HepG2 (cell line): ENCODE data around the gene PLEKHG4.
A peak's percentile ranks its signal among the peaks of the same experiment; 100 is the strongest.

ENCODE experiments used
- EZH2 ChIP-seq: conservative IDR thresholded peaks from 2 replicates; pipeline ENCODE4 v1.6.1; 2012; ENCODE audit warnings: mild to moderate bottlenecking, low read depth, low read length, moderate library complexity
- MED8 ChIP-seq: sonication (generic); formaldehyde crosslinking; IDR thresholded peaks from 2 replicates; pipeline ENCODE4 v1.8.1; 2023; ENCODE audit warnings: mild to moderate bottlenecking, missing genetic modification reagents; ENCODE audit not compliant: insufficient replicate concordance
- POLR2AphosphoS5 ChIP-seq: IDR thresholded peaks from 2 replicates; pipeline ENCODE4 v1.6.1; 2012; ENCODE audit warnings: low read depth, low read length
- RAD21 ChIP-seq: fragments of 450-650 bp; formaldehyde crosslinking; IDR thresholded peaks from 2 replicates; pipeline ENCODE4 v1.5.0; 2020; ENCODE audit warnings: mild to moderate bottlenecking
- TAF1 ChIP-seq: sonication (generic); formaldehyde crosslinking; IDR thresholded peaks from 2 replicates; pipeline ENCODE4 v1.4.0; 2020; ENCODE audit warnings: missing genetic modification reagents
- ZNF446 ChIP-seq: sonication (generic); formaldehyde crosslinking; IDR thresholded peaks from 2 replicates; pipeline ENCODE4 v1.5.0; 2020; ENCODE audit warnings: mild to moderate bottlenecking, missing genetic modification reagents
- TF ChIP-seq, protein P1 (sequence below): sonication (generic); formaldehyde crosslinking; IDR thresholded peaks from 2 replicates; pipeline ENCODE4 v1.5.0; 2020; ENCODE audit warnings: mild to moderate bottlenecking, missing genetic modification reagents, moderate library complexity
- TF ChIP-seq, protein P2 (sequence below), 2 experiments: IDR thresholded peaks; 2 replicates each; pipeline ENCODE4 v1.6.1; 2011 to 2012; ENCODE audit warnings: low read length in 2 of 2, borderline replicate concordance in 1 of 2, low read depth in 1 of 2, mild to moderate bottlenecking in 1 of 2, moderate library complexity in 1 of 2
- TF ChIP-seq, protein P3 (sequence below): sonication (generic); formaldehyde crosslinking; IDR thresholded peaks from 2 replicates; pipeline ENCODE4 v1.4.0; 2020; ENCODE audit warnings: missing genetic modification reagents
- TF ChIP-seq, protein P4 (sequence below): sonication (generic); formaldehyde crosslinking; IDR thresholded peaks from 2 replicates; pipeline ENCODE4 v1.8.0; 2022; ENCODE audit warnings: low read depth, missing genetic modification reagents
- TF ChIP-seq, protein P5 (sequence below): sonication (generic); formaldehyde crosslinking; IDR thresholded peaks from 2 replicates; pipeline ENCODE4 v1.8.0; 2022; ENCODE audit warnings: mild to moderate bottlenecking, missing genetic modification reagents; ENCODE audit not compliant: insufficient replicate concordance
- TF ChIP-seq, protein P6 (sequence below): sonication (generic); formaldehyde crosslinking; IDR thresholded peaks from 2 replicates; pipeline ENCODE4 v1.5.1; 2020; ENCODE audit warnings: missing genetic modification reagents, mild to moderate bottlenecking, borderline replicate concordance

DNA sequence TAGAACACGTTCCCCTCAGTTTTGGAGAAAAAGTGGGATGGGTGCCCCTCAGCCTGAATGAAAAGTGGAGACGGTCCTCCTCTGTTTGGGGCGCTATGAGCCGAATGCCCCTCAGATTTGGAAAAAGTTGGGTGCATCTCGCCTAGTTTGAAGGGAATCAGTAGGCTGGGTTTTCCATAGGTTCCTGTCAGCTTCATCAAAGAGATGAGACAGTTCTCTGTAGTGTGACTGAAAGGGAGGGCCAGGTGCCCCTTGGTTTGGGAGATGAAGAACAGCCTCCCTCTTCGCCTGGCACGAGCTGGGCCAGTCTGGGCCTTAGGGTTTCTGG, 31.3 kb upstream of the PLEKHG4 start:
- no peak for TF ChIP-seq MED8 (CRISPR knock-in tag)
- TF ChIP-seq, protein P1, sequence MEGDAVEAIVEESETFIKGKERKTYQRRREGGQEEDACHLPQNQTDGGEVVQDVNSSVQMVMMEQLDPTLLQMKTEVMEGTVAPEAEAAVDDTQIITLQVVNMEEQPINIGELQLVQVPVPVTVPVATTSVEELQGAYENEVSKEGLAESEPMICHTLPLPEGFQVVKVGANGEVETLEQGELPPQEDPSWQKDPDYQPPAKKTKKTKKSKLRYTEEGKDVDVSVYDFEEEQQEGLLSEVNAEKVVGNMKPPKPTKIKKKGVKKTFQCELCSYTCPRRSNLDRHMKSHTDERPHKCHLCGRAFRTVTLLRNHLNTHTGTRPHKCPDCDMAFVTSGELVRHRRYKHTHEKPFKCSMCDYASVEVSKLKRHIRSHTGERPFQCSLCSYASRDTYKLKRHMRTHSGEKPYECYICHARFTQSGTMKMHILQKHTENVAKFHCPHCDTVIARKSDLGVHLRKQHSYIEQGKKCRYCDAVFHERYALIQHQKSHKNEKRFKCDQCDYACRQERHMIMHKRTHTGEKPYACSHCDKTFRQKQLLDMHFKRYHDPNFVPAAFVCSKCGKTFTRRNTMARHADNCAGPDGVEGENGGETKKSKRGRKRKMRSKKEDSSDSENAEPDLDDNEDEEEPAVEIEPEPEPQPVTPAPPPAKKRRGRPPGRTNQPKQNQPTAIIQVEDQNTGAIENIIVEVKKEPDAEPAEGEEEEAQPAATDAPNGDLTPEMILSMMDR (CRISPR knock-in tag), result no peak
- TF ChIP-seq, protein P2, sequence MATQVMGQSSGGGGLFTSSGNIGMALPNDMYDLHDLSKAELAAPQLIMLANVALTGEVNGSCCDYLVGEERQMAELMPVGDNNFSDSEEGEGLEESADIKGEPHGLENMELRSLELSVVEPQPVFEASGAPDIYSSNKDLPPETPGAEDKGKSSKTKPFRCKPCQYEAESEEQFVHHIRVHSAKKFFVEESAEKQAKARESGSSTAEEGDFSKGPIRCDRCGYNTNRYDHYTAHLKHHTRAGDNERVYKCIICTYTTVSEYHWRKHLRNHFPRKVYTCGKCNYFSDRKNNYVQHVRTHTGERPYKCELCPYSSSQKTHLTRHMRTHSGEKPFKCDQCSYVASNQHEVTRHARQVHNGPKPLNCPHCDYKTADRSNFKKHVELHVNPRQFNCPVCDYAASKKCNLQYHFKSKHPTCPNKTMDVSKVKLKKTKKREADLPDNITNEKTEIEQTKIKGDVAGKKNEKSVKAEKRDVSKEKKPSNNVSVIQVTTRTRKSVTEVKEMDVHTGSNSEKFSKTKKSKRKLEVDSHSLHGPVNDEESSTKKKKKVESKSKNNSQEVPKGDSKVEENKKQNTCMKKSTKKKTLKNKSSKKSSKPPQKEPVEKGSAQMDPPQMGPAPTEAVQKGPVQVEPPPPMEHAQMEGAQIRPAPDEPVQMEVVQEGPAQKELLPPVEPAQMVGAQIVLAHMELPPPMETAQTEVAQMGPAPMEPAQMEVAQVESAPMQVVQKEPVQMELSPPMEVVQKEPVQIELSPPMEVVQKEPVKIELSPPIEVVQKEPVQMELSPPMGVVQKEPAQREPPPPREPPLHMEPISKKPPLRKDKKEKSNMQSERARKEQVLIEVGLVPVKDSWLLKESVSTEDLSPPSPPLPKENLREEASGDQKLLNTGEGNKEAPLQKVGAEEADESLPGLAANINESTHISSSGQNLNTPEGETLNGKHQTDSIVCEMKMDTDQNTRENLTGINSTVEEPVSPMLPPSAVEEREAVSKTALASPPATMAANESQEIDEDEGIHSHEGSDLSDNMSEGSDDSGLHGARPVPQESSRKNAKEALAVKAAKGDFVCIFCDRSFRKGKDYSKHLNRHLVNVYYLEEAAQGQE (IDR thresholded peaks at IDR 0.05; ENCODE audit: borderline replicate concordance in 1 of 2, low read depth in 1 of 2, low read length in 2 of 2), result no peak
- no peak for TF ChIP-seq POLR2AphosphoS5
- no peak for TF ChIP-seq RAD21 (CRISPR knock-in tag)
- TF ChIP-seq, protein P3, sequence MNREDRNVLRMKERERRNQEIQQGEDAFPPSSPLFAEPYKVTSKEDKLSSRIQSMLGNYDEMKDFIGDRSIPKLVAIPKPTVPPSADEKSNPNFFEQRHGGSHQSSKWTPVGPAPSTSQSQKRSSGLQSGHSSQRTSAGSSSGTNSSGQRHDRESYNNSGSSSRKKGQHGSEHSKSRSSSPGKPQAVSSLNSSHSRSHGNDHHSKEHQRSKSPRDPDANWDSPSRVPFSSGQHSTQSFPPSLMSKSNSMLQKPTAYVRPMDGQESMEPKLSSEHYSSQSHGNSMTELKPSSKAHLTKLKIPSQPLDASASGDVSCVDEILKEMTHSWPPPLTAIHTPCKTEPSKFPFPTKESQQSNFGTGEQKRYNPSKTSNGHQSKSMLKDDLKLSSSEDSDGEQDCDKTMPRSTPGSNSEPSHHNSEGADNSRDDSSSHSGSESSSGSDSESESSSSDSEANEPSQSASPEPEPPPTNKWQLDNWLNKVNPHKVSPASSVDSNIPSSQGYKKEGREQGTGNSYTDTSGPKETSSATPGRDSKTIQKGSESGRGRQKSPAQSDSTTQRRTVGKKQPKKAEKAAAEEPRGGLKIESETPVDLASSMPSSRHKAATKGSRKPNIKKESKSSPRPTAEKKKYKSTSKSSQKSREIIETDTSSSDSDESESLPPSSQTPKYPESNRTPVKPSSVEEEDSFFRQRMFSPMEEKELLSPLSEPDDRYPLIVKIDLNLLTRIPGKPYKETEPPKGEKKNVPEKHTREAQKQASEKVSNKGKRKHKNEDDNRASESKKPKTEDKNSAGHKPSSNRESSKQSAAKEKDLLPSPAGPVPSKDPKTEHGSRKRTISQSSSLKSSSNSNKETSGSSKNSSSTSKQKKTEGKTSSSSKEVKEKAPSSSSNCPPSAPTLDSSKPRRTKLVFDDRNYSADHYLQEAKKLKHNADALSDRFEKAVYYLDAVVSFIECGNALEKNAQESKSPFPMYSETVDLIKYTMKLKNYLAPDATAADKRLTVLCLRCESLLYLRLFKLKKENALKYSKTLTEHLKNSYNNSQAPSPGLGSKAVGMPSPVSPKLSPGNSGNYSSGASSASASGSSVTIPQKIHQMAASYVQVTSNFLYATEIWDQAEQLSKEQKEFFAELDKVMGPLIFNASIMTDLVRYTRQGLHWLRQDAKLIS (CRISPR knock-in tag), result no peak
- 0 out of 2 replicates have a peak, but pooled peaks have one; percentile 10 for TF ChIP-seq EZH2
- TF ChIP-seq, protein P4, sequence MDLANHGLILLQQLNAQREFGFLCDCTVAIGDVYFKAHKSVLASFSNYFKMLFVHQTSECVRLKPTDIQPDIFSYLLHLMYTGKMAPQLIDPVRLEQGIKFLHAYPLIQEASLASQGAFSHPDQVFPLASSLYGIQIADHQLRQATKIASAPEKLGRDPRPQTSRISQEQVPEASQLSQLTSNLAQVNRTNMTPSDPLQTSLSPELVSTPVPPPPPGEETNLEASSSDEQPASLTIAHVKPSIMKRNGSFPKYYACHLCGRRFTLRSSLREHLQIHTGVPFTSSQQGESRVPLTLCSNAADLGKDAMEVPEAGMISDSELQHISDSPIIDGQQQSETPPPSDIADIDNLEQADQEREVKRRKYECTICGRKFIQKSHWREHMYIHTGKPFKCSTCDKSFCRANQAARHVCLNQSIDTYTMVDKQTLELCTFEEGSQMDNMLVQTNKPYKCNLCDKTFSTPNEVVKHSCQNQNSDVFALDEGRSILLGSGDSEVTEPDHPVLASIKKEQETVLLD (CRISPR knock-in tag), result no peak
- TF ChIP-seq, protein P5, sequence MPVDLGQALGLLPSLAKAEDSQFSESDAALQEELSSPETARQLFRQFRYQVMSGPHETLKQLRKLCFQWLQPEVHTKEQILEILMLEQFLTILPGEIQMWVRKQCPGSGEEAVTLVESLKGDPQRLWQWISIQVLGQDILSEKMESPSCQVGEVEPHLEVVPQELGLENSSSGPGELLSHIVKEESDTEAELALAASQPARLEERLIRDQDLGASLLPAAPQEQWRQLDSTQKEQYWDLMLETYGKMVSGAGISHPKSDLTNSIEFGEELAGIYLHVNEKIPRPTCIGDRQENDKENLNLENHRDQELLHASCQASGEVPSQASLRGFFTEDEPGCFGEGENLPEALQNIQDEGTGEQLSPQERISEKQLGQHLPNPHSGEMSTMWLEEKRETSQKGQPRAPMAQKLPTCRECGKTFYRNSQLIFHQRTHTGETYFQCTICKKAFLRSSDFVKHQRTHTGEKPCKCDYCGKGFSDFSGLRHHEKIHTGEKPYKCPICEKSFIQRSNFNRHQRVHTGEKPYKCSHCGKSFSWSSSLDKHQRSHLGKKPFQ, result no peak
- TF ChIP-seq, protein P6, sequence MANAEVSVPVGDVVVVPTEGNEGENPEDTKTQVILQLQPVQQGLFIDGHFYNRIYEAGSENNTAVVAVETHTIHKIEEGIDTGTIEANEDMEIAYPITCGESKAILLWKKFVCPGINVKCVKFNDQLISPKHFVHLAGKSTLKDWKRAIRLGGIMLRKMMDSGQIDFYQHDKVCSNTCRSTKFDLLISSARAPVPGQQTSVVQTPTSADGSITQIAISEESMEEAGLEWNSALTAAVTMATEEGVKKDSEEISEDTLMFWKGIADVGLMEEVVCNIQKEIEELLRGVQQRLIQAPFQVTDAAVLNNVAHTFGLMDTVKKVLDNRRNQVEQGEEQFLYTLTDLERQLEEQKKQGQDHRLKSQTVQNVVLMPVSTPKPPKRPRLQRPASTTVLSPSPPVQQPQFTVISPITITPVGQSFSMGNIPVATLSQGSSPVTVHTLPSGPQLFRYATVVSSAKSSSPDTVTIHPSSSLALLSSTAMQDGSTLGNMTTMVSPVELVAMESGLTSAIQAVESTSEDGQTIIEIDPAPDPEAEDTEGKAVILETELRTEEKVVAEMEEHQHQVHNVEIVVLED (CRISPR knock-in tag), result no peak
- no peak for TF ChIP-seq TAF1
- no peak for TF ChIP-seq ZNF446 (CRISPR knock-in tag)
